Loucy (cell line): ENCODE data around the gene STOX2.

Experiments used
- H2AFZ ChIP-seq: fragments of 200-600 bp; sonication (generic); 2 replicates; pipeline ENCODE4 v1.6.0; 2016; ENCODE audit warnings: antibody characterized with exemption, mild to moderate bottlenecking, low read length, moderate library complexity
- H3F3A ChIP-seq: fragments of 200-600 bp; 2 replicates; pipeline ENCODE4 v1.6.0; 2016; ENCODE audit warnings: antibody characterized with exemption, low read depth, mild to moderate bottlenecking
- H3K27me3 ChIP-seq: fragments of 200-600 bp; sonication (generic); 2 replicates; pipeline ENCODE4 v1.6.1; 2014; ENCODE audit warnings: low read length, mild to moderate bottlenecking; ENCODE audit not compliant: insufficient read depth, poor library complexity, severe bottlenecking
- H3K36me3 ChIP-seq: fragments of 200-600 bp; sonication (generic); 2 replicates; pipeline ENCODE4 v1.6.1; 2016; ENCODE audit warnings: low read length; ENCODE audit not compliant: insufficient read depth
- H3K4me1 ChIP-seq: fragments of 200-600 bp; sonication (generic); 2 replicates; pipeline ENCODE4 v1.5.1; 2014; ENCODE audit warnings: low read length, mild to moderate bottlenecking; ENCODE audit not compliant: insufficient read depth, poor library complexity, severe bottlenecking
- H3K4me2 ChIP-seq: fragments of 200-600 bp; sonication (generic); 2 replicates; pipeline ENCODE4 v1.6.0; 2014; ENCODE audit warnings: antibody characterized with exemption, low read length, low read depth, mild to moderate bottlenecking; ENCODE audit not compliant: poor library complexity, severe bottlenecking
- H3K4me3 ChIP-seq: fragments of 200-600 bp; sonication (generic); 2 replicates; pipeline ENCODE4 v1.5.1; 2014; ENCODE audit warnings: low read length, mild to moderate bottlenecking, mixed read lengths; ENCODE audit not compliant: poor library complexity, severe bottlenecking
- H3K79me2 ChIP-seq: fragments of 200-600 bp; sonication (generic); 2 replicates; pipeline ENCODE4 v1.6.1; 2014; ENCODE audit warnings: low read length; ENCODE audit not compliant: insufficient read depth
- H3K9ac ChIP-seq: fragments of 200-600 bp; sonication (generic); 2 replicates; pipeline ENCODE4 v1.6.0; 2014; ENCODE audit warnings: mild to moderate bottlenecking, low read depth, low read length, moderate library complexity; ENCODE audit not compliant: poor library complexity, severe bottlenecking
- H3K9me2 ChIP-seq: fragments of 200-600 bp; sonication (generic); replicated peaks from 2 replicates; pipeline ENCODE4 v1.6.1; 2016; ENCODE audit warnings: low read depth, low read length, mixed read lengths
- H3K9me3 ChIP-seq: fragments of 200-600 bp; sonication (generic); 2 replicates; pipeline ENCODE4 v1.6.1; 2014; ENCODE audit warnings: mild to moderate bottlenecking, antibody characterized with exemption, low read length, low read depth; ENCODE audit not compliant: insufficient read depth
- H4K20me1 ChIP-seq: fragments of 200-600 bp; sonication (generic); 2 replicates; pipeline ENCODE4 v1.6.0; 2014; ENCODE audit warnings: antibody characterized with exemption, low read length, mild to moderate bottlenecking; ENCODE audit not compliant: insufficient read depth, poor library complexity, severe bottlenecking
- EZH2phosphoT487 ChIP-seq: fragments of 200-600 bp; IDR thresholded peaks from 2 replicates; pipeline ENCODE4 v1.6.1; 2018; ENCODE audit warnings: antibody characterized with exemption, mild to moderate bottlenecking, moderate library complexity, borderline replicate concordance
- TF ChIP-seq, protein P1 (sequence below): fragments of 200-600 bp; sonication (generic); conservative IDR thresholded peaks from 2 replicates; pipeline ENCODE4 v1.5.1; 2014; ENCODE audit warnings: mild to moderate bottlenecking, antibody characterized with exemption, low read length

STOX2 gene

GRCh38 chr4:183905081-183905592 is at the start of gene STOX2:
Gene STOX2, plus strand, starts transcription at chr4:183905307. Its CDS starts 1,484 bp downstream, at chr4:183906791.
- Histone ChIP-seq H3K4me1 (peaks cover 9% of the 10 kb centered on the region), H3K36me3 (no peaks in the 10 kb centered on the region), H2AFZ (peak within 1 kb of the TSS; percentile 97), H4K20me1 (no peaks in the 10 kb centered on the region), H3K27me3 (peaks cover 33% of the 10 kb centered on the region), H3K79me2 (no peaks in the 10 kb centered on the region), H3K4me2 (peak within 1 kb of the TSS; percentile 96), H3F3A (no peaks in the 10 kb centered on the region), H3K4me3 (peak within 1 kb of the TSS; percentile 76), H3K9me2 (no peaks in the 10 kb centered on the region), H3K9ac (peak within 1 kb of the TSS; percentile 9), H3K9me3 (no peaks in the 10 kb centered on the region)
- no peak for TF ChIP-seq EZH2phosphoT487
- TF ChIP-seq, protein P1, sequence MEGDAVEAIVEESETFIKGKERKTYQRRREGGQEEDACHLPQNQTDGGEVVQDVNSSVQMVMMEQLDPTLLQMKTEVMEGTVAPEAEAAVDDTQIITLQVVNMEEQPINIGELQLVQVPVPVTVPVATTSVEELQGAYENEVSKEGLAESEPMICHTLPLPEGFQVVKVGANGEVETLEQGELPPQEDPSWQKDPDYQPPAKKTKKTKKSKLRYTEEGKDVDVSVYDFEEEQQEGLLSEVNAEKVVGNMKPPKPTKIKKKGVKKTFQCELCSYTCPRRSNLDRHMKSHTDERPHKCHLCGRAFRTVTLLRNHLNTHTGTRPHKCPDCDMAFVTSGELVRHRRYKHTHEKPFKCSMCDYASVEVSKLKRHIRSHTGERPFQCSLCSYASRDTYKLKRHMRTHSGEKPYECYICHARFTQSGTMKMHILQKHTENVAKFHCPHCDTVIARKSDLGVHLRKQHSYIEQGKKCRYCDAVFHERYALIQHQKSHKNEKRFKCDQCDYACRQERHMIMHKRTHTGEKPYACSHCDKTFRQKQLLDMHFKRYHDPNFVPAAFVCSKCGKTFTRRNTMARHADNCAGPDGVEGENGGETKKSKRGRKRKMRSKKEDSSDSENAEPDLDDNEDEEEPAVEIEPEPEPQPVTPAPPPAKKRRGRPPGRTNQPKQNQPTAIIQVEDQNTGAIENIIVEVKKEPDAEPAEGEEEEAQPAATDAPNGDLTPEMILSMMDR, result no peak

DNA sequence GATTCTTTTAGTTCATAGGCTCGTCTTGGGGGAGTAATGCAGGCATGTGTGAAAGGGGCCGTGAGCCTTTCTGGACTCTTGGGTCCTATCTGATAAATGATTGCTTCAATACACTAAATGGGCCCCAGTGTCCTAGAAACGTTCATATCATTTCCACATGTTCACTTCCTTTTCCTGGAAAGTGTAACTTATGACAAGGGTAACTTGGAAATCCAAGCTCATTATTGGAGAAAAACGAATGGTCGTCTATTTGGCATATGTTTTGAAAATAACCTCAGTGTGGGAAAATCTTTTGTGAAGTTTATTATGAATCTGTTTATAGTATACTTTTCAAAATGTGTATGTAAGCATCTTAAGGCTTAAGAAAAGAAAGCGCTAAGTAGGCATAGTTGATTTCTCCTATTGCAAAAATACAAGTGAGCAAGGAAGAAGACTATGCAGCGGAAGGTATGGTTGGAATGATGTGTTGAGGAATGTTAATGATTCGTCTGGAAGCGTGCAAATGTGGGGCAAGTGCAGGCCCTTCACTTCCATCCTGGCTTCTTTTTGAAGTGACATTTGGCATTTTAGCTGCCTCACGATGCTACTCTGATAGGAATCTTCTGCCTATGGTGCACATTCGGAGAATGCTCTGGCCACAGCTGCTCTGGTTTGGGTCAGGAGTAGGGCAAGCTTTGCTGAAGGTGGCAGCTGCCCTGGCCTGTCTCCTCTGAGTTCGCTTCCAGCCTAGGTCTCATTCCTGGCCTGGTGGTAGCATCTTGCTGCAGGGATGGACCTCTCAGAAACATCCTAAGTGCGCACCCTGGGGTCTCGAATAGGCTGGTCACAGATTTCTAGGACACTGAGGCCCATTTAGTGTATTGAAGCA is 49.5 kb upstream of the STOX2 start:
- Histone ChIP-seq H3K27me3 (no peaks in the 10 kb centered on the region), H3K79me2 (no peaks in the 10 kb centered on the region), H3K4me1 (peaks cover 6% of the 10 kb centered on the region), H3K36me3 (no peaks in the 10 kb centered on the region), H2AFZ (no peak overlapping the region), H3K9ac (no peak overlapping the region), H4K20me1 (no peaks in the 10 kb centered on the region), H3K9me3 (no peaks in the 10 kb centered on the region), H3K9me2 (no peaks in the 10 kb centered on the region), H3K4me3 (no peak overlapping the region), H3K4me2 (no peak overlapping the region), H3F3A (no peaks in the 10 kb centered on the region)
- no peak for TF ChIP-seq EZH2phosphoT487
- TF ChIP-seq, protein P1, result no peak

DNA sequence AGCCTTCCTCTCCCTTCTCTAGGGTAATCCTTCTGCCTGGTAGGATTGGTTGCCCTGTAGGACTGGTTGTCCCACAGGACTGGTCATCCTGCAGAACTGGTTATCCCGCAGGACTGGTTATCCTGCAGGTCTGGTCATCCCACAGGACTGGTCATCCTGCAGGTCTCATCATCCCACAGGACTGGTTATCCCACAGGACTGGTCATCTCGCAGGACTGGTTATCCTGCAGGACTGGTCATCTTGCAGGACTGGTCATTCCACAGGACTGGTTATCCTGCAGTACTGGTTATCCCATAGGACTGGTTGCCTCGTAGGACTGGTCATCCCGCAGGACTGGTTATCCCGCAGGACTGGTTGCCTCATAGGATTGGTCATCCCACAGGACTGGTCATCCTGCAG is 48.1 kb upstream of the STOX2 start:
- Histone ChIP-seq H3K4me3 (no peak overlapping the region), H3K36me3 (no peaks in the 10 kb centered on the region), H3K9me3 (no peaks in the 10 kb centered on the region), H3K4me1 (peaks cover 6% of the 10 kb centered on the region), H2AFZ (no peak overlapping the region), H3K4me2 (no peak overlapping the region), H3K9ac (no peak overlapping the region), H4K20me1 (no peaks in the 10 kb centered on the region), H3K27me3 (no peaks in the 10 kb centered on the region), H3K9me2 (no peaks in the 10 kb centered on the region), H3K79me2 (no peaks in the 10 kb centered on the region), H3F3A (no peaks in the 10 kb centered on the region)
- TF ChIP-seq EZH2phosphoT487, result no peak
- TF ChIP-seq, protein P1, result no peak
